Neuronal stem cell (in vitro differentiated cells): ENCODE data around the gene PSAPL1.

ENCODE experiments used
- DNase-seq: peaks from one replicate; pipeline ENCODE4 v3.0.0-alpha.2; 2013; ENCODE audit warnings: low spot score
- H2AFZ ChIP-seq: one replicate; pipeline ENCODE4 v1.6.1; 2013; ENCODE audit warnings: mild to moderate bottlenecking, low read length, inconsistent platforms
- H2AK5ac ChIP-seq: 2 replicates; pipeline ENCODE4 v1.6.1; 2013; ENCODE audit warnings: low read depth, mild to moderate bottlenecking, inconsistent platforms, low read length, moderate library complexity, mixed read lengths
- H2BK120ac ChIP-seq: 2 replicates; pipeline ENCODE4 v1.6.1; 2013; ENCODE audit warnings: low read depth, mild to moderate bottlenecking, inconsistent platforms, low read length, moderate library complexity, mixed read lengths
- H2BK12ac ChIP-seq: one replicate; pipeline ENCODE4 v1.6.1; 2013; ENCODE audit warnings: low read length, inconsistent platforms
- H2BK15ac ChIP-seq: 2 replicates; pipeline ENCODE4 v1.6.1; 2013; ENCODE audit warnings: mild to moderate bottlenecking, low read length, inconsistent platforms, mixed read lengths
- H2BK5ac ChIP-seq: one replicate; pipeline ENCODE4 v1.6.1; 2013; ENCODE audit warnings: inconsistent platforms, mild to moderate bottlenecking, low read length, moderate library complexity
- H3K14ac ChIP-seq: one replicate; pipeline ENCODE4 v1.6.1; 2013; ENCODE audit warnings: low read length, inconsistent platforms
- H3K18ac ChIP-seq: 2 replicates; pipeline ENCODE4 v1.6.1; 2013; ENCODE audit warnings: low read length, inconsistent platforms
- H3K23ac ChIP-seq: 2 replicates; pipeline ENCODE4 v1.6.1; 2013; ENCODE audit warnings: low read depth, mild to moderate bottlenecking, mixed read lengths, low read length, inconsistent platforms; ENCODE audit not compliant: poor library complexity
- H3K27ac ChIP-seq: replicated peaks from 3 replicates; pipeline ENCODE4 v1.5.1; 2013; ENCODE audit warnings: low read length, inconsistent platforms
- H3K27me3 ChIP-seq, 3 experiments: 2 replicates each; pipeline ENCODE4 v1.6.1; 2013; ENCODE audit warnings: low read length in 3 of 3, mild to moderate bottlenecking in 2 of 3, inconsistent platforms in 1 of 3, low read depth in 1 of 3, mixed read lengths in 1 of 3, moderate library complexity in 1 of 3; ENCODE audit not compliant: control insufficient read depth in 3 of 3, insufficient read depth in 3 of 3
- H3K36me3 ChIP-seq, 2 donors: replicated peaks in 1 of 2; 2 replicates each; pipeline ENCODE4 v1.6.1; 2013; ENCODE audit warnings: low read length in 2 of 2; ENCODE audit not compliant: control insufficient read depth in 2 of 2, insufficient read depth in 2 of 2
- H3K4ac ChIP-seq: 2 replicates; pipeline ENCODE4 v1.6.1; 2013; ENCODE audit warnings: inconsistent platforms, mild to moderate bottlenecking, low read length, moderate library complexity
- H3K4me1 ChIP-seq, 2 donors: 1 replicate in 1 of 2; 2 replicates in 1 of 2; pipeline ENCODE4 v1.6.1; 2013; ENCODE audit warnings: low read length in 2 of 2, low read depth in 1 of 2; ENCODE audit not compliant: control insufficient read depth in 2 of 2, insufficient read depth in 1 of 2
- H3K4me2 ChIP-seq: one replicate; pipeline ENCODE4 v1.6.1; 2013; ENCODE audit warnings: mild to moderate bottlenecking, low read length, inconsistent platforms; ENCODE audit not compliant: insufficient read depth, poor library complexity, severe bottlenecking
- H3K4me3 ChIP-seq, 2 donors: 2 replicates each; pipeline ENCODE4 v1.5.1; 2013; ENCODE audit warnings: low read length in 2 of 2, mild to moderate bottlenecking in 2 of 2, inconsistent platforms in 1 of 2, moderate library complexity in 1 of 2
- H3K79me1 ChIP-seq: one replicate; pipeline ENCODE4 v1.6.1; 2013; ENCODE audit warnings: low read depth, mild to moderate bottlenecking, inconsistent platforms, low read length, moderate library complexity
- H3K9ac ChIP-seq: one replicate; pipeline ENCODE4 v1.6.1; 2013; ENCODE audit warnings: mild to moderate bottlenecking, low read depth, low read length, inconsistent platforms; ENCODE audit not compliant: poor library complexity
- H3K9me3 ChIP-seq, 2 donors: replicated peaks in 1 of 2; 2 replicates each; pipeline versions ENCODE3 to v1.6.1; 2013; ENCODE audit warnings: low read length in 2 of 2, mild to moderate bottlenecking in 2 of 2, inconsistent platforms in 1 of 2, low read depth in 1 of 2, mixed read lengths in 1 of 2, moderate library complexity in 1 of 2; ENCODE audit not compliant: control insufficient read depth in 2 of 2, insufficient read depth in 1 of 2
- H4K8ac ChIP-seq: one replicate; pipeline ENCODE4 v1.6.1; 2013; ENCODE audit warnings: low read depth, mild to moderate bottlenecking, inconsistent platforms, low read length, moderate library complexity
- H4K91ac ChIP-seq: one replicate; pipeline ENCODE4 v1.6.1; 2013; ENCODE audit warnings: low read length, low read depth, mild to moderate bottlenecking, inconsistent platforms; ENCODE audit not compliant: poor library complexity
- WGBS, 2 donors: extraction: QIAGEN DNeasy Blood & Tissue Kit; methylation state at CpG; one replicate each; pipeline ENCODE4 v1.1.7; 2013; ENCODE audit warnings: missing lambda C conversion rate in 2 of 2, mixed read lengths in 1 of 2; ENCODE audit not compliant: insufficient read length in 2 of 2, insufficient replicate concordance in 1 of 2; ENCODE audit errors: extremely low coverage in 2 of 2; 5-methylcytosine and 5-hydroxymethylcytosine counted together

Gene PSAPL1

DNA sequence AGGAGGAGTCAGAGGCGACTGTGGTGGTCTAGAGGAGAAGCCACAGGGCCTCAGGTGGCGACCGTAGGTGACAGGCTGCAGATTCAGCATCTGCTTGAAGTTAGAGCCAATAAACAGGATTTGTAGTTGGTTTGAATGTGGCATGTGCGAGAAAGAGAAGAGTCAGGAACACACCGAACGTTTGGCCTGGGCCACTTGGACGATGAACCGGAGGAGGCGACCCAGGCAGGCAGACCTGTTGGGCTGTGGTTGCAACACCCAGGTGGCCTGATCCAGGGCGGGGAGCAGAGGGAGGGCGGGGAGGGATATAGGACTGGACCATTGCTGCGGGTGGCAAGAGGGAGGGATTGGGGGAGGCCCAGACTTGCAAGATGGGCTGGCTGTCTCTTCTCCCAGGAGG is 10.0 kb upstream of the PSAPL1 start:
- no peaks in the 10 kb centered on the region for H3K36me3 ChIP-seq
- peak overlapping the region; percentile 35 for H3K18ac ChIP-seq
- H3K4me2 ChIP-seq = no peak overlapping the region
- peaks cover 0 to 16% of the 10 kb centered on the region in 2 donors for H3K4me1 ChIP-seq
- peak overlapping the region in 1 of 2 donors; percentile 17 for H3K4me3 ChIP-seq
- DNase-seq = no peak
- no peak overlapping the region for H3K14ac ChIP-seq
- no peak overlapping the region for H4K8ac ChIP-seq
- no peak overlapping the region for H3K4ac ChIP-seq
- no peak overlapping the region for H3K27ac ChIP-seq
- no peak overlapping the region for H2BK5ac ChIP-seq
- H2AK5ac ChIP-seq = peak overlapping the region; percentile 68
- H2BK12ac ChIP-seq = no peak overlapping the region
- peak overlapping the region; percentile 93 for H2BK15ac ChIP-seq
- H2BK120ac ChIP-seq = no peak overlapping the region
- no peak overlapping the region for H2AFZ ChIP-seq
- H3K23ac ChIP-seq = peak overlapping the region; percentile 6
- no CpG with 5 or more reads among the region's 12 CpGs for WGBS, 2 donors
- no peak overlapping the region for H3K9ac ChIP-seq
- H3K79me1 ChIP-seq = no peaks in the 10 kb centered on the region
- no peaks in the 10 kb centered on the region for H3K9me3 ChIP-seq
- H4K91ac ChIP-seq = no peak overlapping the region
- no peaks in the 10 kb centered on the region for H3K27me3 ChIP-seq

DNA sequence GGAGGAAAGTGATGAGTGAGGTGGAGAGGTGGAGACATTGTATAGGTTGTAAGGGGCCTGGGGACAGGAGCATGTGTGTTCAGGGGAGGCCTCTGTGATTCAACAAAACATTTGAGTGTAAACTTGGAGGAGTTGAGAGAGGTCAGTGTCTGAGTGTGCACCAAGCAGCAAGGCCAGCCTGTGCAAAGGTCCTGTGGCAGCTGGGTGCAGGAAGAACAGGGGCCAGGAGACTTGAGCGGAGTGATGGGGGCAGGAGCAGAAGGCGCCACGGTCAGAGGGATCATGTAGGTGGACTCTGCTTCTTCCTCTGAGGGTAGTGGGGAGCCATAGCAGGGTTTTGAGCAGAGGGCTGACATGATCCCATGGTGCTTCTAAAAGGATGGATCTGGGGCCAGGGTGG is 9.6 kb upstream of the PSAPL1 start:
- Histone ChIP-seq H3K79me1 (no peaks in the 10 kb centered on the region), H3K4me1 (peaks cover 0 to 16% of the 10 kb centered on the region in 2 donors), H3K23ac (no peak overlapping the region), H2AFZ (no peak overlapping the region), H4K91ac (no peak overlapping the region), H3K14ac (no peak overlapping the region), H3K4me3 (no peak overlapping the region), H3K36me3 (no peaks in the 10 kb centered on the region), H2BK120ac (no peak overlapping the region), H2BK5ac (no peak overlapping the region), H2BK15ac (no peak overlapping the region), H3K9me3 (peaks cover 0 to 2% of the 10 kb centered on the region in 2 donors), H3K9ac (no peak overlapping the region), H3K27me3 (no peaks in the 10 kb centered on the region), H2AK5ac (no peak overlapping the region), H4K8ac (no peak overlapping the region), H3K27ac (no peak overlapping the region), H3K18ac (no peak overlapping the region), H3K4me2 (no peak overlapping the region), H2BK12ac (no peak overlapping the region), H3K4ac (no peak overlapping the region)
- no CpG with 5 or more reads among the region's 3 CpGs for WGBS, 2 donors
- DNase-seq = no peak

DNA sequence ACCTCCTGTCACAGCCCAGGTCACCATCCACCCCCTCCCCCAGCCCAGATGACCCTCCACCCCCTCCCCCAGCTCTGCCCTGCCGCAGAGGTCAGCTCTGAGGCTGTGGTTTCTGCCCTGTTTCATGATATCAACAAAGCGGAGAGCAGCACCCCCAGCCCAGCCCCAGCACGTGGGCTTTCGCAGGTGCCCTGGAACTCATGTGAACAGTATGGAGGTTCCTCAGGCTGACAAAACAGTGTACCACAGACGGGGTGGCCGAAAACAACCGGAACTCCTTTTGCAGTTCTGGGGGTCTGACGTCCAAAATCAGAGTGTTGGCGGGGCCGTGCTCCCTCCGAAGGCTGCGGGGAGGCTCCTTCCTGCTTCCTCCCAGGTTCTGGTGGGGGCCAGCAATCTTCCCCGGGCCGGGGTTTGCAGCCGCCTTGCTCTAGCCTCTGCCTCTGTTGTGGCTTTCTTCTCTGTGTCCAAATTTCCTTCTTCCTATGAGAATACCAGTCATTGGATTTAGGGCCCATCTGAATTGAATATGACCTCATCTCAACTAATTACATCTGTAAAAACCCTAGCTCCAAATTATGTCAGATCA is 7.9 kb upstream of the PSAPL1 start:
- no peak overlapping the region for H3K14ac ChIP-seq
- DNase-seq = no peak
- H2BK15ac ChIP-seq = peak overlapping the region; percentile 69
- H4K8ac ChIP-seq = no peak overlapping the region
- WGBS, 2 donors = no CpG with 5 or more reads among the region's 15 CpGs
- H3K27me3 ChIP-seq = no peaks in the 10 kb centered on the region
- H3K23ac ChIP-seq = no peak overlapping the region
- H3K4ac ChIP-seq = no peak overlapping the region
- H3K4me2 ChIP-seq = no peak overlapping the region
- H2BK120ac ChIP-seq = no peak overlapping the region
- H3K36me3 ChIP-seq = no peaks in the 10 kb centered on the region
- H2BK5ac ChIP-seq = no peak overlapping the region
- no peak overlapping the region for H4K91ac ChIP-seq
- no peak overlapping the region for H3K4me3 ChIP-seq
- no peak overlapping the region for H3K9ac ChIP-seq
- no peaks in the 10 kb centered on the region for H3K79me1 ChIP-seq
- no peak overlapping the region for H3K27ac ChIP-seq
- no peak overlapping the region for H2BK12ac ChIP-seq
- H3K9me3 ChIP-seq = peaks cover 0 to 5% of the 10 kb centered on the region in 2 donors
- no peak overlapping the region for H2AFZ ChIP-seq
- H3K18ac ChIP-seq = peak overlapping the region; percentile 86
- no peak overlapping the region for H2AK5ac ChIP-seq
- H3K4me1 ChIP-seq = peaks cover 0 to 16% of the 10 kb centered on the region in 2 donors

DNA sequence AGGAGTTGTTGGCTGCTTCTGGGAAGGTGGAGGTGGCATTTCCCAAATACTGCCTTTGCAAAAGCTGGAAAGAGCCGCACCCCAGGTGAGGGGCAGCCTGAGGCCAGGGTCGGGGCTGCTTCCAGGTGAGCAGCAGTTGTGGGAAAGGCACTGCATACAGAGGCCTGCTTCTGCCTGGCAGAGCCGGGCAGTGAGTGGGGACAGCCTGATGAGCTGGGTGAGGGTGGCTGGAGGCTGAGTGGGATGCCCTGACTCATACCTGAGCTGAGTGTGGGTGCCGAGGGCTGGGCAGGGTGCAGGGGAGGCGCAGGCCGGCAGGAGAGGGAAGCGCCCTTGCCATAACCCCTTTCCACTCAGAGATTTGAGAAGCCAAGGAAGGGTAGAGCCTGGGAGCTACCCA is 6.5 kb upstream of the PSAPL1 start:
- no peak overlapping the region for H3K27ac ChIP-seq
- no peak overlapping the region for H3K4me3 ChIP-seq
- H3K4me1 ChIP-seq = peaks cover 0 to 14% of the 10 kb centered on the region in 2 donors
- H4K8ac ChIP-seq = no peak overlapping the region
- no peaks in the 10 kb centered on the region for H3K79me1 ChIP-seq
- no peak overlapping the region for H3K4me2 ChIP-seq
- H3K9ac ChIP-seq = no peak overlapping the region
- H2BK5ac ChIP-seq = peak overlapping the region; percentile 4
- H3K23ac ChIP-seq = peak overlapping the region; percentile 82
- peak overlapping the region; percentile 87 for H3K14ac ChIP-seq
- H3K4ac ChIP-seq = peak overlapping the region; percentile 90
- WGBS, 2 donors = no CpG with 5 or more reads among the region's 7 CpGs
- H2BK15ac ChIP-seq = peak overlapping the region; percentile 92
- no peak overlapping the region for H2AFZ ChIP-seq
- no peaks in the 10 kb centered on the region for H3K36me3 ChIP-seq
- peak overlapping the region; percentile 60 for H4K91ac ChIP-seq
- H2BK120ac ChIP-seq = no peak overlapping the region
- no peaks in the 10 kb centered on the region for H3K27me3 ChIP-seq
- H3K9me3 ChIP-seq = peaks cover 0 to 5% of the 10 kb centered on the region in 2 donors
- H2BK12ac ChIP-seq = peak overlapping the region; percentile 82
- no peak for DNase-seq
- H2AK5ac ChIP-seq = peak overlapping the region; percentile 93
- H3K18ac ChIP-seq = peak overlapping the region; percentile 92
